ENCODE data around the gene UNC13C. TPM values are rescaled to one million over a fixed set of nuclear protein-coding genes. Genes with fewer than 3 reads are reported as not detected.

The UNC13C gene
- total RNA-seq, 1 donor from 2014 or later = 0.18 TPM

- TF ChIP-seq CTCF (IDR thresholded peaks at IDR 0.05; ENCODE audit: insufficient read depth, low read depth, low read length) (no peak), EZH2 (IDR thresholded peaks at IDR 0.05; ENCODE audit: insufficient read depth, low read length) (no peak)
- Histone ChIP-seq H3K9ac (ENCODE audit: low read length) (peak overlapping the region; percentile 50), H3K4me3 (ENCODE audit: insufficient read depth, low read depth, low read length) (no peak overlapping the region), H3K9me3 (ENCODE audit: insufficient read depth, low read depth, low read length) (no peaks in the 10 kb centered on the region), H2AFZ (ENCODE audit: low read depth, low read length) (no peak overlapping the region), H3K36me3 (ENCODE audit: insufficient read depth, low read length) (no peaks in the 10 kb centered on the region), H3K79me2 (ENCODE audit: insufficient read depth, low read length) (no peaks in the 10 kb centered on the region), H3K4me2 (ENCODE audit: low read length) (peak overlapping the region; percentile 2), H4K20me1 (ENCODE audit: insufficient read depth, low read length) (no peaks in the 10 kb centered on the region), H3K27ac (ENCODE audit: low read depth, low read length) (peak overlapping the region; percentile 91), H3K4me1 (ENCODE audit: insufficient read depth, low read length) (peaks cover 16% of the 10 kb centered on the region), H3K27me3 (ENCODE audit: insufficient read depth, low read length) (no peaks in the 10 kb centered on the region)
- Mint-ChIP-seq H3K4me1 (ENCODE audit: low read depth, unreplicated experiment) (peaks cover 18% of the 10 kb centered on the region), H3K4me3 (ENCODE audit: unreplicated experiment) (no peak overlapping the region), H3K27me3 (ENCODE audit: low read depth, unreplicated experiment) (no peaks in the 10 kb centered on the region), H3K36me3 (ENCODE audit: low read depth, unreplicated experiment) (no peaks in the 10 kb centered on the region), H3K27ac (ENCODE audit: unreplicated experiment) (peak overlapping the region; percentile 91), H3K9me3 (ENCODE audit: unreplicated experiment) (peaks cover 1% of the 10 kb centered on the region)
- no peak for FAIRE-seq
- DNase-seq (ENCODE audit: low read depth) = no peak
These were observed 172.0 kb downstream of the UNC13C start for GRCh38 chr15:54150255-54150654.

GRCh38 chr15:54159012-54159411 is 180.8 kb downstream of the UNC13C start:
- H3K4me1 Mint-ChIP-seq (ENCODE audit: low read depth, unreplicated experiment) = no peaks in the 10 kb centered on the region
- no peak overlapping the region for H3K9ac ChIP-seq (ENCODE audit: low read length)
- H3K36me3 ChIP-seq (ENCODE audit: insufficient read depth, low read length) = no peaks in the 10 kb centered on the region
- H3K36me3 Mint-ChIP-seq (ENCODE audit: low read depth, unreplicated experiment) = no peaks in the 10 kb centered on the region
- H3K4me1 ChIP-seq (ENCODE audit: insufficient read depth, low read length) = no peaks in the 10 kb centered on the region
- TF ChIP-seq CTCF (IDR thresholded peaks at IDR 0.05; ENCODE audit: insufficient read depth, low read depth, low read length) (no peak), EZH2 (IDR thresholded peaks at IDR 0.05; ENCODE audit: insufficient read depth, low read length) (no peak)
- H3K27ac Mint-ChIP-seq (ENCODE audit: unreplicated experiment) = no peak overlapping the region
- H3K4me3 Mint-ChIP-seq (ENCODE audit: unreplicated experiment) = no peak overlapping the region
- H3K27me3 Mint-ChIP-seq (ENCODE audit: low read depth, unreplicated experiment) = no peaks in the 10 kb centered on the region
- no peaks in the 10 kb centered on the region for H3K9me3 ChIP-seq (ENCODE audit: insufficient read depth, low read depth, low read length)
- no peak overlapping the region for H3K4me2 ChIP-seq (ENCODE audit: low read length)
- H3K79me2 ChIP-seq (ENCODE audit: insufficient read depth, low read length) = no peaks in the 10 kb centered on the region
- H3K4me3 ChIP-seq (ENCODE audit: insufficient read depth, low read depth, low read length) = no peak overlapping the region
- no peak overlapping the region for H2AFZ ChIP-seq (ENCODE audit: low read depth, low read length)
- FAIRE-seq (no peak), DNase-seq (ENCODE audit: low read depth) (no peak)
- no peak overlapping the region for H3K27ac ChIP-seq (ENCODE audit: low read depth, low read length)
- H4K20me1 ChIP-seq (ENCODE audit: insufficient read depth, low read length) = no peaks in the 10 kb centered on the region
- no peaks in the 10 kb centered on the region for H3K27me3 ChIP-seq (ENCODE audit: insufficient read depth, low read length)
- no peaks in the 10 kb centered on the region for H3K9me3 Mint-ChIP-seq (ENCODE audit: unreplicated experiment)

- Mint-ChIP-seq H3K4me3 (ENCODE audit: unreplicated experiment) (no peak overlapping the region), H3K36me3 (ENCODE audit: low read depth, unreplicated experiment) (no peaks in the 10 kb centered on the region), H3K27me3 (ENCODE audit: low read depth, unreplicated experiment) (no peaks in the 10 kb centered on the region), H3K27ac (ENCODE audit: unreplicated experiment) (no peak overlapping the region), H3K9me3 (ENCODE audit: unreplicated experiment) (peaks cover 2% of the 10 kb centered on the region), H3K4me1 (ENCODE audit: low read depth, unreplicated experiment) (no peaks in the 10 kb centered on the region)
- H3K4me2 ChIP-seq (ENCODE audit: low read length) = no peak overlapping the region
- H3K27me3 ChIP-seq (ENCODE audit: insufficient read depth, low read length) = no peaks in the 10 kb centered on the region
- H3K79me2 ChIP-seq (ENCODE audit: insufficient read depth, low read length) = no peaks in the 10 kb centered on the region
- no peaks in the 10 kb centered on the region for H4K20me1 ChIP-seq (ENCODE audit: insufficient read depth, low read length)
- DNase-seq (ENCODE audit: low read depth) (no peak), FAIRE-seq (no peak)
- TF ChIP-seq CTCF (IDR thresholded peaks at IDR 0.05; ENCODE audit: insufficient read depth, low read depth, low read length) = no peak
- no peak for TF ChIP-seq EZH2 (IDR thresholded peaks at IDR 0.05; ENCODE audit: insufficient read depth, low read length)
- H3K36me3 ChIP-seq (ENCODE audit: insufficient read depth, low read length) = no peaks in the 10 kb centered on the region
- H3K4me1 ChIP-seq (ENCODE audit: insufficient read depth, low read length) = no peaks in the 10 kb centered on the region
- H3K27ac ChIP-seq (ENCODE audit: low read depth, low read length) = no peak overlapping the region
- no peaks in the 10 kb centered on the region for H3K9me3 ChIP-seq (ENCODE audit: insufficient read depth, low read depth, low read length)
- H2AFZ ChIP-seq (ENCODE audit: low read depth, low read length) = no peak overlapping the region
- H3K4me3 ChIP-seq (ENCODE audit: insufficient read depth, low read depth, low read length) = no peak overlapping the region
- H3K9ac ChIP-seq (ENCODE audit: low read length) = no peak overlapping the region
These were observed 209.1 kb downstream of the UNC13C start for GRCh38 chr15:54187325-54187724.

Data from astrocyte (in vitro differentiated cells and primary cell).